HG03432 (cell line): ENCODE results near the gene OPA1.
A peak's percentile ranks its signal among the peaks of the same experiment; 100 is the strongest.
"Not testable (repeated sequence)": the region's sequence is repeated elsewhere in the genome, so short reads cannot be mapped to it uniquely, and the experiment has no call there.

ENCODE experiments used
- ATAC-seq: cut with Tn5 transposase; IDR thresholded peaks from one replicate; pipeline ENCODE4 v1.9.1; 2021; ENCODE audit warnings: mild to moderate bottlenecking, moderate library complexity; ENCODE audit not compliant: unreplicated experiment

OPA1 gene

DNA sequence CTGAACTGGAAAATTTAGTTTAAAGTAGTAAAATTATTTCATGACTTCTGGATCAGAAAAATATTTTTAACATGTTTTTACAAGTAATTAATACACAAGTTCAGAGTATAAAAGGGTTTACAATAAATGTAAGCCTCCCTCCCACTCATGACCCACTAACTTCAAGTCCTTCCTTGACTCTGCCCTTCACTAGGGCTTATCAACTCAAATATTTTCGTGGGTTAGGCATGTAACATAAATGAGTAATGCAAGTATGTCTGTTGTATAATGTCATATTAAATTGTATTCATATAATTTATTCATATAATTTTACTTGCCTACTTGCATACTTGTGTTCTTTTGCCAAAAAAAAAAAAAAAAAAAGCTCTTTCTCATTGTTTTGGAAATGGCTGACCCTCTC is 3.4 kb upstream of the OPA1 start:
- ATAC-seq, result no peak

GRCh38 chr3:193590088-193590856 is 2.7 kb upstream of the OPA1 start:
- ATAC-seq, result no peak

DNA sequence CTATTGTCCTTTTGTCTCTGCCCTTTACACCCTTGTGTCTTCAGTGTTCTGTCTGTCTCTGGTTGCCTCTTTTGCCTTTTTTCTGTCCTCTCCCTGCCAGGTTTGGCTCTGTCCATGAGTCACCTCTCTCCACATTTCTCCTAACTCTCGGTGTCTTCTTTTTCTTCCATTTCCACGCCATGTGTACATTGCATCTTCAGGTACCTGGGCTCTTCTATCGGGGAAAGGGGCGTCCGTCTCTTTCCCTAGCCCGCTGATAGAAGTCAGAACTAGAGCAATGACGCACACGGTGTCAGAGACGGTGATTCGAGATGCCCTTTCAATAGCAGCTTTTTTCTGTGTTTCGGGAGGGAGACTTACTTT is 641 bp downstream of the OPA1 start:
- ATAC-seq, result peak; percentile 19

- no peak for ATAC-seq
Measured at GRCh38 chr3:193594946-193595689, 2.1 kb downstream of the OPA1 start.

- ATAC-seq, result no peak
Measured at GRCh38 chr3:193595939-193596487, 3.0 kb downstream of the OPA1 start.

- ATAC-seq, result no peak
Measured at GRCh38 chr3:193598202-193598601, 5.2 kb downstream of the OPA1 start.

DNA sequence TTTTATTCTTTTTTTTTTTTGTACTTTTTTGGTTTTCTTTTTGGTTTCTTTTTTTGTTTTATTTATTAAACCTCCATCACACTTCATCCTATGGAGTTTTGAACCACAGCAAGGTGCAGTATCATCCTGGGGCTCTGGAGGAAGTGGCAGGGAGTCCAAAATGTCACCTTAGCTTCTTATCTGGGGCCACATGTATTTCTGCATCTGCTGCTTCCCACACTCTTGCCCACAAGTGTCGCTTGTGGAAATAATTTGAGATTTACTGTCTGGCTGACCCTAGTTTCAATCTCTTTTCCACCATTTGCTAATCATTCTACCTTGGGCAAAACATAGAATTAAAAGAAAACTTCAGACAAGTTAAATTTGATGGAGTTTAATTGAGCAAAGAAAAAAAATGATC is 6.4 kb downstream of the OPA1 start:
- ATAC-seq, result no peak

GRCh38 chr3:193605876-193606275 is 12.9 kb downstream of the OPA1 start:
- ATAC-seq, result peak; percentile 83

- not testable (repeated sequence) for ATAC-seq
Measured at GRCh38 chr3:193606892-193607291, 13.9 kb downstream of the OPA1 start.

DNA sequence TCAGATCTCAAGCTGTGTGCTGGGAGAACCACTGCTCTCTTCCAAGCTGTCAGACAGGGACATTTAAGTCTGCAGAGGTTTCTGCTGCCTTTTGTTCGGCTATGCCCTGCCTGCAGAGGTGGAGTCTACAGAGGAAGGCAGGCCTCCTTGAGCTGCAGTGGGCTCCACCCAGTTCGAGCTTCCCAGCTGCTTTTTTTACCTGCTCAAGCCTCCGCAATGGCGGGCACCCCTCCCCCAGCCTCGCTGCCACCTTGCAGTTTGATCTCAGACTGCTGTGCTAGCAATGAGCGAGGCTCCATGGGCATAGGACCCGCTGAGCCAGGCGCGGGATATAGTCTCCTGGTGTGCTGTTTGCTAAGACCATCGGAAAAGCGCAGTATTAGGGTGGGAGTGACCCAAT is 17.5 kb downstream of the OPA1 start:
- ATAC-seq, result not testable (repeated sequence)

DNA sequence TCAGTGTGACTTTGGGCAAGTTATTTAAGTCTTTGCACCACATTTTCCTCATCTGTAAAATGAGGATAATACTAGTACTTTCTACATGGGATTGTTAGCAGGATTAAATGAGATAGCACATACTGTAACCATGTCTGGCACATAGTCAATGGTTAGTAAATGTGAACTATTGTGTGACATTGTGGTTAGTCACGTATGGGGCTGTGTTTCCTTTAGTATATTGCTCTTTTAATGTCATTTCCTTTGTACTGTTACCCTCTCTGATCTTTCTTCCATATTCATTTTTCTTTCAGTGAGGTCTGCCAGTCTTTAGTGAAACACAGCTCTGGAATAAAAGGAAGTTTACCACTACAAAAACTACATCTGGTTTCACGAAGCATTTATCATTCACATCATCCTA is 21.4 kb downstream of the OPA1 start:
- ATAC-seq, result no peak

DNA sequence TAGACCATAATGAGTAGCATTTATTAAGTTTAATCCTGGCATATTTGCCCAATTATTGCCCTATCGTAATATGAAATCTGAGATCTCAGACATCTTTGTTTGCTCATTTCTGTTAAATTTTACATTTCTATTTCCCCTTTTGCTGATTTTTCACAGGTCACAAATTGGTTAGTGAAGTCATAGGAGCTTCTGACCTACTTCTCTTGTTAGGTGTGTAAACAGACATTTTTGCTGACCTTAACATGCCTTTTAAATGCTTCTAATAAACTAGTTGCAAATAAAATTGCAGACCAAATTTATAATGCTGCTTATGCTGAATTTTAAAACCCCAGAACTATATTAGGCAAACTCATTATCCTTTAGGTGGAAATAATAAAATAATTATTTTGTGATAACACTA is 24.6 kb downstream of the OPA1 start:
- no peak for ATAC-seq

DNA sequence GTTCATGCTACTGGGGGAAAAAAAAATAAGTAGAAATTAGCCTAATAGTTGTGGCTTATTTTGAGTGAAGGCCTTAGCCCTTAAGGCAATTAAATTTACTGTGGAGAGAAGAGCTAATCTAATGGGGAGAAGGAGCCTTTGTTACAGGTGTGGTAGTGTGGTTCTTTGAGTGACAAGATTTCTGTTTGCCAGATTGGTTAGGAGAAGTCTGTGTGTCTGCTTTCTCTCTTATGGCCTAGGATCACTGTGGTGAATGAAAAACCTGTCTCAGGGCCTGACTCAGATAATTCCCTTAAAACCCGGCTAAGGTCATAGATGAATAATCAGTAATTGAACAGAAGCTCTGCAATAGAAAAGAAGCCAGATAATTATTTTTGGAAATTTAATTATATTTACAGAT is 27.0 kb downstream of the OPA1 start:
- ATAC-seq, result peak; percentile 58

DNA sequence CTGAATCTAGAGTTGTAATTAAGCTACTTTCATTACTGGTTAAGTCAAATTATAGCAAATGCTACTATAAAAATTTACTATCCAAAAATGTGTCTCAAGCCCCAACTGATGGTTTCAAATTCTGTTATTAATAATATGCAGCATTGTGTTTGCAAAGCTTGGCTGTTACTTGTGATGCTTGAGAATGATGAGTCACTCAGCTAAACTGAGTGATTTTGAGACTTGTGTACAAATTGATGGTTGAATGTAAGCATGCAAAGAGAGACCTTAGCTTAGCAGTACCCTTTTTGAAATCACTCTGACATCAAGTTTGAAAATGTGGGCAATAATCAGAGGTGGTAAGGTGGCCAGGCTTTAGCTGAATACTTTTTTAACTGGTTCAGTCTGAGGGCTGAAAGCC is 27.6 kb downstream of the OPA1 start:
- ATAC-seq, result peak; percentile 95

- peak; percentile 26 for ATAC-seq
Measured at GRCh38 chr3:193621127-193621526, 28.1 kb downstream of the OPA1 start.

DNA sequence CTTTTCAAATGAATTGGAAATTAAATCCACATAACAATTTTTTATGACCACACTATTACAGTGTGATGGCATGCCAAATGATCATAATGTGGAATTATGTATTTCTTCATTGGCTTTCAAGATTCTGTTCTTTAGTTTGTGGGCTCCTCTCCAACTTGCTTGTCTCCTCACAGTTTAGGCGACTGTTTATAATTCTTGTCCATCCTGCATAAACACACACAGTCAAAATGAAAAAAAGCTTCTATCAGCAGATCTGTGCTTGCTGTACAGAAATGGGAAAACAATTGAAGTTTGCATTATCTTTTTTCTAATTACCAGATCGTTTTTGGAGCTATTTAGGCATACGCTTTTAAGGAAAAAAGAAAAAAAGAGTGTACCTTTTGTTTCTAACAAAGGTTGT is 37.0 kb downstream of the OPA1 start:
- no peak for ATAC-seq

GRCh38 chr3:193637831-193638230 is 44.8 kb downstream of the OPA1 start:
- ATAC-seq, result no peak

DNA sequence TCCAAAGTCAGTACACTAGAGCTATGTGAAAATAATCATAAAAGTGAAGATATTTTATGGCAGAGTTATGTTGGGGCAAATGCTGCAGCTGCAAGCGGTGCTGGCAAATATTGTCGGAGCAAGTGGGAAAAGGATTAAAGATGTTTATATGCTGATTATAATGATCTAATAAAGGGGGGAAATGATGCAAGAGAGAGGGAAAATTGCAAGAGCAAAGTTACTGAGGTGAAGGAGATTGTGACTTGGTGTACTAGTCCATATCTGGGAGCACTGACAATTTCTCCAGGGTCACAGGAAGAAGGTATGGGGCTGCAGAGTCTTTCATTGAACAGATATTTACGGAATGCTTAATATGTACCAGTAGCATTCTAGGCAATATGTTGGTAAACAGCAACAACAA is 45.8 kb downstream of the OPA1 start:
- no peak for ATAC-seq

DNA sequence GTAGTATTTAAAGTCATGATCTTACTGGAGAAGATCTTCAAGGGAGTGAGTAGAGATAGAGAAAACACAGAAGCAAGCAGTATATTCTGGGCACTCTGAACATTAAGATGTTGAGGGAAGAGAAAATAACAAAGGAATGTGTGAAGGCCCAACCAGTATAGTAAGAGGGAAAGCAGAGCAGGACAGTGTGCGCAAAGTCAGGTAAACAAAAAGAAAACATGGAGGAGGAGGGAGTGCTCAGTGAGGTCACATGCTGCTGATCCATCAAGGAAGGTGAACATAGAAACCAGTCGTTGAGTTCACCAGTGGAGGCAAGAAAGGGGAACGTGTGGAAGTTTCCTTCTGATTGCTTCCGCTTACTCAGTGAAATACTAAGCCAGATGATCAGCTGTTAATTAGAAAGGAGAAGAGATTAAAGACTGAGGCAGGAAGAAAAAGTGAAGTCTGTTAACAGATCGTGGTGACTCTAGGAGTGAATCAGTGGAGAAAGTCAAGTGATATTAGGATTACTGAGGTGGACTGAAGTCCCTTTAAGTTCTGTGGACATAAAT is 47.2 kb downstream of the OPA1 start:
- no peak for ATAC-seq

DNA sequence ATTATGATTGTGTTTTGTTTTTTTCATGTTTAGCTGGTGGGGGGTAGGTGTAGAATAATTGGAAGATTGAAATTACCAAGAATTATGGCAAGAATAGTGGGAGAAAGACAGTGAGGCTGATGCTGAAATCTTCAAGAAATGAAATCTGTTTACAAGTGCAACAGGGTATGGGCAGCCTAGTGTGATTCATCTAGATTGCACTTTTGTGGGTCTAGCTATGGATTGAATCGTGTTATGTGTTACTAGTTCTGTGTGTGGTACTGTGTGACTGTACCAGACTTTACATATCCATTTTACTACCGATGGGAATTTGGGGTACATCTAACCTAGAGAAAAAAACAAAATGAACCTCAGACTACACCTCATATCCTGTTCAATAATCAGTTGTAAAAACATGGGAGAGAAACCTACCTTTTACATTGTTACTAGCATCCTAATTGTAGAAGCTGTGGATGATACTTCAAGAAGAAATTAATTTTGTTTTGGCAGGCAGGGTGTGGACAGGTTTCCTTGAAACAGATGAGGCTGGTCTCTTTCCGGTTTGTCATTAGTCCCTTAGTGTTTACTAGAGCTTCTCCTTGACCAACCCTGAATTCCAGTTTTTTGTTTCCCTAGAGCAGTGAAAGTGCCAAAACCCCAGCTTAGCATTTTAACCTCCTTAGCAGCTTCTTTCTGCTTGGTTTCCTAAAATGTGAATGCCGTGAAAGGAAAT is 47.9 kb downstream of the OPA1 start:
- ATAC-seq, result no peak

DNA sequence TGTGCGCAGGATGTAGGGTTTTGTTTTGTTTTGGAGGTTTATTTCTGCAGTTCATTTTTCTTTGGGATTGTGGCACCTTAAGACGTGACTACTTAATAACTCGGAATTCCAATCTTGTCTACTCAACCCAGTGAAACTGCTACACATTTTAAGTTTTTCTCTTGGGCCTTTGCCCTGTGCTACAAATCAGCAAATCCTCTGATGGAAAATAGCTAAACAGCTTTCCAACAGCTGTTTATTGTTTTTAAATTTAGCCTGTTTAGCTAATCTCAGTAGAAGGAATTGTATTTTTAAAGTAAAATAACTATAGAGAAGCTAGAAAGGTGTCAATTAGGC is 48.4 kb downstream of the OPA1 start:
- ATAC-seq, result no peak
